Stimulated activated naive B cell treated with anti-CD40 and anti-IgM and Interleukin-4, amounts not matched to agents 10 μg/mL and 1 μg/mL and 100 μg/mL, for 72 hours (primary cell): Measurements from ENCODE around the gene STOM.
A peak's percentile ranks its signal among the peaks of the same experiment; 100 is the strongest.

Experiments
- ATAC-seq, 2 donors: fragments of 150-1000 bp; cut with Tn5 transposase; replicated peaks; 2 replicates each; pipeline ENCODE4 v1.10.0; 2021; ENCODE audit warnings: moderate library complexity in 1 of 2
- DNase-seq: peaks from one replicate; pipeline ENCODE4 v3.0.0; 2021
- H3K27ac Mint-ChIP-seq: one replicate; pipeline ENCODE4 v1.8.0; 2022; ENCODE audit warnings: mild to moderate bottlenecking, mixed read lengths
- H3K27me3 Mint-ChIP-seq, 2 donors: one replicate each; pipeline ENCODE4 v1.8.0; 2022; ENCODE audit warnings: mixed read lengths in 2 of 2
- H3K36me3 Mint-ChIP-seq, 2 donors: one replicate each; pipeline ENCODE4 v1.8.0; 2022; ENCODE audit warnings: mixed read lengths in 2 of 2, mild to moderate bottlenecking in 1 of 2
- H3K4me1 Mint-ChIP-seq, 2 donors: one replicate each; pipeline ENCODE4 v1.8.0; 2022; ENCODE audit warnings: mixed read lengths in 2 of 2, mild to moderate bottlenecking in 1 of 2
- H3K4me3 Mint-ChIP-seq, 2 donors: one replicate each; pipeline ENCODE4 v1.8.0; 2022; ENCODE audit warnings: mild to moderate bottlenecking in 2 of 2, mixed read lengths in 2 of 2, moderate library complexity in 1 of 2
- H3K9me3 Mint-ChIP-seq, 2 donors: one replicate each; pipeline ENCODE4 v1.8.0; 2022; ENCODE audit warnings: mixed read lengths in 2 of 2, mild to moderate bottlenecking in 1 of 2

STOM gene

DNA sequence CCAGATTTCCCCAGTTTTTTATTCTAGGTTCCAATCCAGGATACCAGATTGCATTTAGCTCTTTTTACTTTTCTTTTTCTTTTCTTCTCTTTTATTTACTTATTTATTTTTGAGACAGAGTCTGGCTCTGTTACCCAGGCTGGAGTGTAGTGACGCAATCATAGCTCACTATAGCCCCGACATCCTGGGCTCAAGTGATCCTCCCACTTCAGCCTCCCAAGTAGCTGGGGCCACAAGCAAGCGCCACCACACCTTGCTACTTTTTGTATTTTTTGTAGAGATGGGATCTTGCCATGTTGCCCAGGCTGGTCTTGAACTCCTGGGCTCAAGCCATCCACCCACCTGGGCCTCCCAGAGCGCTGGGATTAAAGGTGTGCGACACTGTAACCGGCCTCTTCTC lies 53.7 kb downstream of the STOM start:
- H3K27ac Mint-ChIP-seq: no peak overlapping the region

DNA sequence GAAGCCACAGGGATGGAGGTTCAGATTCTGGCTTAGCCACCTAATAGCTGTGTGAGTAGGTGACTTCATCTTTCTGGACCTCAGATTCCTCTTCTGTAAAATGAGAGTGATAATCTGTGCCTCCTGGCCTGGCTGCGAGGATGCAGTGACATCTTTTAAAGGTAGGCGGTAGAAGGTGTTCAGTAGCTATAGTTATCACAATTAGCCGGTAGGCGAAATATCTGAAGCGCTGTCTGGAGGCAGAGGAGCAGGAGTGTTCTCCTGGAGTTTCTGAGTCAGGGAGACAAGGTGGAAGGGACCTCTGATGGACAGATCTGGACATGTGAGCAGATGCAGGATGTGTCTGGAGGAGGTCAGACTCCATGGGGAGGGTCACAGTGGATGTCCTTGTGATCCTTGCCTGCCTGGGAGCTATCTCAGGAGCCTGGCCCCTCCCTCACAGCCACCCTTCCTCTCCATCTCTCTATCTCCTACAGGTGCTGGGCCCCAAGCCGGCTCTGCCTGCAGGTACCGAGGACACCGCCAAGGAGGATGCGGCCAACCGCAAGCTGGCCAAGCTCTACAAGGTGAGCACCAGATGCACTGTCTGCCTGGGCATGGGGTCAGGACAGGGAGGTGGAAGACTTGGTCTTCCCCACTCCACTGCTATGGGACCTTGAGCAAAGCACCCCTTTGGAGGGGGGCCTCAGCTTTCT lies 56.4 kb downstream of the STOM start:
- Mint-ChIP-seq H3K4me3 (no peak overlapping the region), H3K27ac (peak overlapping the region; percentile 11)
- ATAC-seq: no peak

More for the DNA sequence above, 53.7 kb downstream of the STOM start:
- H3K4me3 Mint-ChIP-seq: no peak overlapping the region
- no peak for DNase-seq
- ATAC-seq: no peak
- H3K36me3 Mint-ChIP-seq: peaks cover 27 to 34% of the 10 kb centered on the region in 2 donors
- peaks cover 2 to 5% of the 10 kb centered on the region in 2 donors for H3K4me1 Mint-ChIP-seq
- H3K9me3 Mint-ChIP-seq: no peaks in the 10 kb centered on the region
- no peaks in the 10 kb centered on the region for H3K27me3 Mint-ChIP-seq

DNA sequence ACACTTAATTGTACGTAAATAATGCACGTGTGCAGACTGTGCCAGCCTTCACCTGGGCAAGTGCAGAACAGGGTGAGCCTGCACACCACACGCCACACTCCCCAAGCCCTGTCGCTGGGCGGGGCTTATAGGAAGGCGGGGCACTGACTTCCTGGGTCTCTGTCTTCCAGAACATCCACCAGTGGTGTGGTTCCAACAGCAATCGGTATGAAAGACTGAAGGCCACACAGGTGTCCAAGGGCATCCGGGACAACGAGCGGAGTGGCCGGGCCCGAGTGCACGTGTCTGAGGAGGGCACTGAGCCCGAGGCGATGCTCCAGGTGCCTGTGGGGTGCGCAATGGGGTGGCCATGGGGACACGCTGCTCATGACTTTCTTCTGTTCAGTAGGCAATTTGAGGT lies 57.9 kb downstream of the STOM start:
- Mint-ChIP-seq H3K4me3 (no peak overlapping the region), H3K27me3 (no peaks in the 10 kb centered on the region), H3K9me3 (no peaks in the 10 kb centered on the region), H3K36me3 (peaks cover 36 to 37% of the 10 kb centered on the region in 2 donors), H3K4me1 (no peaks in the 10 kb centered on the region), H3K27ac (no peak overlapping the region)
- ATAC-seq: no peak
- DNase-seq: no peak

More for the DNA sequence above, 56.4 kb downstream of the STOM start:
- H3K36me3 Mint-ChIP-seq: peaks cover 32 to 33% of the 10 kb centered on the region in 2 donors
- no peaks in the 10 kb centered on the region for H3K27me3 Mint-ChIP-seq
- no peaks in the 10 kb centered on the region for H3K9me3 Mint-ChIP-seq
- DNase-seq: no peak
- no peaks in the 10 kb centered on the region for H3K4me1 Mint-ChIP-seq

DNA sequence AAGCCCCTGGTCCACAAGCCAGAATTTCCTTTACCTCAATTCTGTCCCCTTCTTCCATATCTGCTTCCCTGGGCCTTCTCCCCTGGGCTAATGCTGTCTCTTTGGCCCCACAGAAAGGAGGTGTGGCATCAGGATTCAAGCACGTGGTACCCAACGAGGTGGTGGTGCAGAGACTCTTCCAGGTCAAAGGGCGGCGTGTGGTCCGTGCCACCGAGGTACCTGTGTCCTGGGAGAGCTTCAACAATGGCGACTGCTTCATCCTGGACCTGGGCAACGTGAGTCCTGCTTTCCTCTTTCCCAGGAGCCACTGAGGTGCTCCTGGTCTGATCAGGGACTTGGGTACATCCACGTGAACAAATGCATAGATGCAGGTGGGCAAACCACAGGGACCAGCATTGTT lies 59.5 kb downstream of the STOM start:
- no peaks in the 10 kb centered on the region for H3K4me1 Mint-ChIP-seq
- ATAC-seq: no peak

DNA sequence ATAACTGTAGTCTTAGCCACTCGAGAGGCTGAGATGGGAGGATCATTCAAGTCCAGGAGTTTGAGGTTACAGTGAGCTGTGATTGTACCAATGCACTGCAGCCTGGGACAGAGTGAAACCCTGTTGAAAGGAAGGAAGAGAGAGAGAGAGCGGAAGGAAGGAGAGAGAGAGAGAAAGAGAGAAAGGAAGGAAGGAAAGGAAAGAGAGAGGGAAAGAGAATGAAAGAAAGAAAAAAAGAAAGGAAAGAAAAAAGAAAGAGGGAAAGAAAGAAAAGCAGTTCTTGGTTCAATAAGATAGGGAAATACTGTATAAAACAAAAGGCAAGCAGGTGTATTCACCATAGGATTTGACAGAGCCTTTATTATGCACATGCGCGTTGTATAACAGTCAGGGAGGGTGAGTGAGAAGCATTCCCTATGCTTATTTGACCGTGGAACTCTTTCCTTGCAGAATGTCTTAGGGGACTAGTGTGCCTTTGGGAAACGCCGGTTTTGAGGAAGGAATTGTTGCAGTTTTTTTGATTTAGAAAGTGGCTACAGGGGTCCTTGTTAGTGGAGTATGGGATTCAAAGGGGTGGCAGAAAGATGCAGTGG lies 60.1 kb downstream of the STOM start:
- Mint-ChIP-seq H3K9me3 (no peaks in the 10 kb centered on the region), H3K4me1 (no peaks in the 10 kb centered on the region), H3K27me3 (no peaks in the 10 kb centered on the region), H3K4me3 (no peak overlapping the region), H3K27ac (no peak overlapping the region), H3K36me3 (peaks cover 34 to 35% of the 10 kb centered on the region in 2 donors)
- ATAC-seq (no peak), DNase-seq (no peak)

More for the DNA sequence above, 59.5 kb downstream of the STOM start:
- no peaks in the 10 kb centered on the region for H3K9me3 Mint-ChIP-seq
- no peak overlapping the region for H3K4me3 Mint-ChIP-seq
- peaks cover 34 to 35% of the 10 kb centered on the region in 2 donors for H3K36me3 Mint-ChIP-seq
- H3K27me3 Mint-ChIP-seq: no peaks in the 10 kb centered on the region
- no peak for DNase-seq
- H3K27ac Mint-ChIP-seq: no peak overlapping the region

DNA sequence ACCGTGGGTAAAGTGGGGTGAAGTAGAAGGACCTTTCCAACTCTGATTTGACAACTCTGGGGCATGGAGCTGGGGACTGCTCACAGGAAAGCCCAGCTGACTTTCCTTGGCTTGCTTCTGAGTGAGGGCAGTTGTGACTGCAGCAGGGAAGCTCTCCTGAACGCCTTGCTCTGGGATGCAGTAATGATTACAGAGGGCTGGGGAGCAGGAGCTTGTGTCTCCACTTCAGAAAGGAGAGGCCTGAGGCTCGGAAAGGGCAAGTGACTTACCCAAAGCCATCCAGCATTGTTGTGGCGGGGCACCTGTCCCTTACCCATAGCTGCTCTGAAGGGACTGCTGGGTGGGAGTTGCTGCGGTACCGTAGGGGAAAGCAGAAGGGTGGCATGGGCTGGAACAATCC lies 60.9 kb downstream of the STOM start:
- H3K36me3 Mint-ChIP-seq: peaks cover 36% of the 10 kb centered on the region in 2 donors
- no peak for ATAC-seq
- DNase-seq: no peak
- H3K4me1 Mint-ChIP-seq: no peaks in the 10 kb centered on the region
- no peak overlapping the region for H3K27ac Mint-ChIP-seq
- H3K9me3 Mint-ChIP-seq: no peaks in the 10 kb centered on the region
- H3K27me3 Mint-ChIP-seq: no peaks in the 10 kb centered on the region
- H3K4me3 Mint-ChIP-seq: no peak overlapping the region

DNA sequence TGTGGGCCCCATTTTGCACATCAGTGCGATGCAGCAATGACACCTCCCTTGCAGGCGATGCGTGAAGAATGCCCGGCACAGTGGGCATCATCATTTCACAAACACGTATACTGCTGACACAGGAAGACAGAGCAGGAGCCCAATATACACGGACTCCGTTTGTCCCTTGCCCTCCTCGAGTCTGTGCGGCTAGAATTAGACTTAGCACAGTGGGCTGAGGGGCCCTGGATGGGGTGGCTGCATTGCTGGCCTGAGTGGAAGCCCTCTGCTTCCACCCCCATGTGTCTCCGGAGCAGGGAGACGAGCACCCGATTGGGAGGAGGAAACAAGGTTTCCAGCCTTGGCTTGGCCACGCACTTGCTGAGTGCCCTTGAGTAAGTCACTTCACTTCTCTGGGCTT lies 61.3 kb downstream of the STOM start:
- Mint-ChIP-seq H3K9me3 (no peaks in the 10 kb centered on the region), H3K4me3 (no peak overlapping the region), H3K27ac (no peak overlapping the region), H3K4me1 (no peaks in the 10 kb centered on the region), H3K36me3 (peaks cover 35 to 36% of the 10 kb centered on the region in 2 donors), H3K27me3 (no peaks in the 10 kb centered on the region)
- ATAC-seq (no peak), DNase-seq (no peak)

DNA sequence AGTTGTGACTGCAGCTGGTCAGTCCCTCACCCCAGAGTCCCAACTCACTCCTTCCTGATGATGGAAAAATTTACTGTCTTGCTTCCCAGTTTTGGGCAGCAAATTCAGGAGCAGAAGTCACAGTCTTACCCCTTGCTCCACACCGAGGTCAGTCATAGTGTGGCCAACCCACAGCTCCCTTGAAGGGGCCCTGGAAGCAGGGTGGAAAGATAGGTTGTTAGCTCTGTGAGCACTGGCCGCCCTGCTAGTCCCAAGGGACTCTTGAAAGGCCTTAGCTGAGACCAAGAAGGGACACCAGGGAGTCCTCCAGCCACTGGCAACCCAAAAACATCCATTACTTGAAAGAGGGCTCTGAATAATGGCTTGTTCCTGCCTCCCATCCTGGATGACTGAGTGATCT lies 62.1 kb downstream of the STOM start:
- Mint-ChIP-seq H3K9me3 (no peaks in the 10 kb centered on the region), H3K27me3 (no peaks in the 10 kb centered on the region), H3K4me1 (no peaks in the 10 kb centered on the region), H3K27ac (no peak overlapping the region), H3K36me3 (peaks cover 30% of the 10 kb centered on the region in 2 donors), H3K4me3 (no peak overlapping the region)
- ATAC-seq: no peak
- no peak for DNase-seq

DNA sequence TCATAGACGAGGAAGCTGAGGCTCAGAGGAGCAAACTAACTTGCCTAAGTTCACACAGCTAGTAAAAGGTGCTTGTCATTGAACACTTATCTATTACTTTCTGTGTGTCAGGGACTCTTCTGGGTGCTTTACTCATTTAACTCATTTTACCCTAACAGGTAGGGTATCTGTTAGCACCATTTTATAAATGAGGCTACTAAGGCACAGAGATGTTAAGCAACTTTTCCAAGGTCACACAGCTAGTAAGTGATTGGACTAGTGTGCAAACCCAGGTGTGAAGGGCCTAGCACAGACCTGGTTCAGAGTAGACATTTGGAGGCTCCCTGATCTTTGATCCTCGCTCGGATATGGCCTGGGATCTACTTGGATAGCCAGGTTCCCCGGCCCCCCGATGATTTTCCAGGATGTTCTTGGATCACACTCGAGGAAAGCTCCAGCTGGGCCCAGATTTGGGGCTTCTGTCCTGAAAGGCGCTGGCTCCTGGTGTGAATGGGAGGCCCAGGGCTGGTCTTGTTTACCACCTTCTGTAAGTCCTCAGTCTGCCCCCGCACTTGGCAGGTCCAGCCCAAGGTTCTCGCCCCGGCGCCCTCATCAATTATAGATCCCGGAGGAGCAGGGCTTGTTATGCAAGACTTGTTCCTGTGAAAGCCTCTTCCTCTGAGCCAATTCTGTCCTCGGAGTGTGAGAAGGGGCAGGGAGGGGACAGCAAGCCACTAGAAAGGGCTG lies 64.6 kb downstream of the STOM start:
- H3K27me3 Mint-ChIP-seq: peaks cover 1 to 5% of the 10 kb centered on the region in 2 donors

DNA sequence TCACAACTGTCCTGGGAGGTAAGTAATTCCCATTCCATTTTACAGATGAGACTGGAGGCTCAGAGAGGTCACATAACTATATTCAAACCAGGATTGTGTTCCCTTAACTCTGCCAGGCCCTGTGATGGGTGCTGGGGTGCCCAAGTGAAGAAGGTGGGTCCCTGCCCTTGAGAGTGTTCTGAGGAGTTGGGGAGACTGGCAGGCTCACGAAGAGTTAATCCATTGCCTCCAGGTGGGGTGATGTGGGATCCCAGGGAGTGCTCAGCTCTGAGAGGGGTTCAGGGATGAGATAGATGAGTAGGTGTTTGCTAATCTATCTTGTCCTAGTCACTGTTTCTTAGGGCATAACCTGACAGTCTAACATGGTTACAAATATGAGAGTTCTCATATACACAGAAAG lies 65.3 kb downstream of the STOM start:
- Mint-ChIP-seq H3K4me1 (peaks cover 7 to 11% of the 10 kb centered on the region in 2 donors), H3K27me3 (peaks cover 6 to 10% of the 10 kb centered on the region in 2 donors), H3K36me3 (peaks cover 16 to 19% of the 10 kb centered on the region in 2 donors), H3K4me3 (no peak overlapping the region), H3K27ac (no peak overlapping the region), H3K9me3 (no peaks in the 10 kb centered on the region)
- DNase-seq (no peak), ATAC-seq (no peak)

More for the DNA sequence above, 64.6 kb downstream of the STOM start:
- Mint-ChIP-seq H3K4me3 (no peak overlapping the region), H3K27ac (no peak overlapping the region), H3K9me3 (no peaks in the 10 kb centered on the region), H3K36me3 (peaks cover 16 to 17% of the 10 kb centered on the region in 2 donors), H3K4me1 (peaks cover 2 to 5% of the 10 kb centered on the region in 2 donors)
- no peak for ATAC-seq
- no peak for DNase-seq

DNA sequence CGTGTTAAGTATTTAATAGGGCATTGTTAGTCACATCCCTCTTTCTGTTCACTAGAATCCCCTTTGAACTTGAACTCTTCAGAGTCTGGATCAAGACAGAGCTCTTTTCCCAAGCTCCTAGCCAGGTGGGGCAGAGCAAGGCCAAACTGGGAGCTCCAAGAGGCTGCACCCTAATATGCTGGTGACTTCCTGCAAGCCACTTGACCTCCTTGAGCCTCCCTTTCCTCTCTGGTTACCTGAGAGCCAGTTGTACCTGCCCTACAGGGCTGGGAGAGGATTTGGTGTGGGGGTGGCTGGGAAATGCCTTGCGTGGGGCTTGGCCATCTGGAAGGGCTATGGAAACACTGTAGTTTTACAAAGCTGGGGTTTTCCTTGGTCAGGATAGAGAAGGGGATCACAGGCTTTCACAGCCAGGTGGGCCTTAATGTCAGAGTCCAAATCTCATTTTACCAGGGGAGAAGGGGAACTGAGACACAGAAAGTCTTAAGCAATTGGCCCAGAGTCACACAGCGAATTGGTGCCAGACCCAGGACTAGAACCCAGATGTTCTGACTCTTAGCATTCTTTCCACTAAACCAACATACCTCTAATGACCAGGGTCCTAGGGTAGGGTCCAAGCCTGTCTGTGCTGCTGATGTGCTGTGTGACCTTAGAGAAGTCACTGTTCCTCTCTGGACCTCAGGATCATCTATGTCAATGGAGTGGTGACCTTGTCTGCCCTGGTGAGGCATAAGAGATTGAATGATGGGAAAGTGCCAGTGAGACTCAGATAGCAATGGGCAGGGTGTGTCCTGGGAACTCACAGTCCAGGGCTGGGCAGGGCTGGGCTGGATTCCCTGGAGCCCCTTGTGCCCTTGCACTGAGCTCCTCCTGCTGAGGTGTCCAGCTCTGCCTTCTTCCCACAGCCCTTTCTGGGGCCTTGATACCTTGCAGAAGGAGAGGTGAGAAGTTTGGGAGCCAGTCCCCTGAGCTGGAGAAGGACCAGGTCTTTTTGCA lies 66.3 kb downstream of the STOM start:
- no peak for DNase-seq
- Mint-ChIP-seq H3K36me3 (peaks cover 16 to 19% of the 10 kb centered on the region in 2 donors), H3K4me1 (peaks cover 9 to 19% of the 10 kb centered on the region in 2 donors), H3K27ac (no peak overlapping the region), H3K4me3 (no peak overlapping the region), H3K27me3 (peaks cover 6 to 10% of the 10 kb centered on the region in 2 donors), H3K9me3 (no peaks in the 10 kb centered on the region)
- no peak for ATAC-seq

DNA sequence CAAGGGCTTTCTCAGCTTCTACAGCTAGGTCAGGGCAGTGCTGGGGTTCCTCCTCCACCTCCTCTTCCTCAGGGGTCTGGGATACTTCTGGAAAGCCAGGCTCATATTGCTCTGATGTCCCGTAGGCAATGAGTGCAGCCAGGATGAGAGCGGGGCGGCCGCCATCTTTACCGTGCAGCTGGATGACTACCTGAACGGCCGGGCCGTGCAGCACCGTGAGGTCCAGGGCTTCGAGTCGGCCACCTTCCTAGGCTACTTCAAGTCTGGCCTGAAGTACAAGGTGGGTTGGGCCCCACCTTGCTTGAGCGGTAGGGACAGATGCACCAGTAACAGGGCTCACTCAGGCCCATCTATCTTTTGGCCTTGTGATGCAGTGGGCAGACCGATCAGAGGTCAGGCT lies 67.3 kb downstream of the STOM start:
- H3K27me3 Mint-ChIP-seq: peaks cover 6 to 10% of the 10 kb centered on the region in 2 donors
- peaks cover 14 to 16% of the 10 kb centered on the region in 2 donors for H3K36me3 Mint-ChIP-seq

DNA sequence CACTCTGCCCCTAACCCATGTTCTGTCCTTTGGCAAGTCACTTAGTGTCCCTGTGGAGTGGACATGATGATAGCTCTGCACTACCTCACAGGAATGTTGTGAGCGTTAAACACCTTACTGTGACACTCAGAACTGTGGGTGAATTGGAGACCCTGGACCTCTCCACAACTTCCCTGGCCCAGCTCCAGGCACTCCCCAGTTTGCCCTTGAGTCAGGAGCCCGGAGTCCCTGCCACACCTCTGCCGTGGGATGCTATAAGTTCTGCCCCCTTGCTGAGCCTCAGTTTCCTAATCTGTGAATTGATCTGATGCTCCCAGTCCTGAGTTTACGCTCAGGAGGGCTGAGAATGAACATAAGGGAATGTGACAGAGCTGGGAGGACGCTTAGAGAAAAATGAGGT lies 67.7 kb downstream of the STOM start:
- Mint-ChIP-seq H3K4me1 (peaks cover 14 to 30% of the 10 kb centered on the region in 2 donors), H3K4me3 (no peak overlapping the region), H3K36me3 (peaks cover 11 to 12% of the 10 kb centered on the region in 2 donors), H3K27ac (no peak overlapping the region), H3K9me3 (no peaks in the 10 kb centered on the region), H3K27me3 (peaks cover 6 to 10% of the 10 kb centered on the region in 2 donors)
- no peak for ATAC-seq
- no peak for DNase-seq

More for the DNA sequence above, 67.3 kb downstream of the STOM start:
- ATAC-seq: no peak
- H3K9me3 Mint-ChIP-seq: no peaks in the 10 kb centered on the region
- H3K27ac Mint-ChIP-seq: no peak overlapping the region
- DNase-seq: no peak
- peaks cover 14 to 29% of the 10 kb centered on the region in 2 donors for H3K4me1 Mint-ChIP-seq
- no peak overlapping the region for H3K4me3 Mint-ChIP-seq

DNA sequence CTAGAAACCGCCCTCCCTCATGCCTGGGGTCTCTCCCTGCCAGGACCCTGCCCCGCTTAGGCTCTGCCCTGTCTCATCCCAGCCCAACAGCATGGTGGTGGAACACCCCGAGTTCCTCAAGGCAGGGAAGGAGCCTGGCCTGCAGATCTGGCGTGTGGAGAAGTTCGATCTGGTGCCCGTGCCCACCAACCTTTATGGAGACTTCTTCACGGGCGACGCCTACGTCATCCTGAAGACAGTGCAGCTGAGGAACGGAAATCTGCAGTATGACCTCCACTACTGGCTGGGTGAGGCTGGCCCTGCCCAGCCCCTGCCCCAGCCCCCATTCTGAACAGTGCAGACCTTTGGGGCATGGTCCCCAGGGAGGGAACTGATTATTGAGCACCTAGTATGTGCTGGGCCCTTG lies 68.2 kb downstream of the STOM start:
- peaks cover 11 to 12% of the 10 kb centered on the region in 2 donors for H3K36me3 Mint-ChIP-seq
- no peak for ATAC-seq
- H3K9me3 Mint-ChIP-seq: no peaks in the 10 kb centered on the region
- DNase-seq: no peak
- no peak overlapping the region for H3K4me3 Mint-ChIP-seq
- peaks cover 6 to 10% of the 10 kb centered on the region in 2 donors for H3K27me3 Mint-ChIP-seq
- no peak overlapping the region for H3K27ac Mint-ChIP-seq
- peaks cover 14 to 30% of the 10 kb centered on the region in 2 donors for H3K4me1 Mint-ChIP-seq
